GM19023 (cell line): Measurements from ENCODE around the gene CHRNA7.
"Not testable (repeated sequence)": the region's sequence is repeated elsewhere in the genome, so short reads cannot be mapped to it uniquely, and the experiment has no call there.

Experiments
- ATAC-seq: cut with Tn5 transposase; IDR thresholded peaks from one replicate; pipeline ENCODE4 v1.9.1; 2021; ENCODE audit warnings: mild to moderate bottlenecking, moderate library complexity; ENCODE audit not compliant: unreplicated experiment

Gene CHRNA7

DNA sequence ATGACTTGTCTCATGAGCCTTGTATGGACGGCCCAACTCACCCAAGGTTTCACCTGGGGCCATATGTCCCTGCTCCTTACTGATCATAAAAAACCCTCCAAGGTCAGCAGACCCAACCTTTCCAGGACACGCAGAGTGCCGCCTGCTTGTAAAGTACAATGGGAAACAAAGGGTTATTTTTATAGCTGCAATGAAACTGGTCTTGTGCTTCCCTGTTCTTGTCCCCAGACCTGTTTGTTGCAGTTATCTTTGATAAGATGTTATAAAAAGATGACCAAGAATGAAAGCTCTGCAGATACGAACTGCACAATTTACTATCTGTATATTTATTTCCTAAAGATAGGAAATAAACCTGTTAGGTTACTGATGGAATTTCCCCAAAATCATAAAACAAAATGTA, 136.0 kb downstream of the CHRNA7 start:
- ATAC-seq: not testable (repeated sequence)

GRCh38 chr15:32167913-32168312, 137.6 kb downstream of the CHRNA7 start:
- ATAC-seq: not testable (repeated sequence)

- ATAC-seq: not testable (repeated sequence)
Observed at GRCh38 chr15:32180579-32180978, 150.3 kb downstream of the CHRNA7 start.

DNA sequence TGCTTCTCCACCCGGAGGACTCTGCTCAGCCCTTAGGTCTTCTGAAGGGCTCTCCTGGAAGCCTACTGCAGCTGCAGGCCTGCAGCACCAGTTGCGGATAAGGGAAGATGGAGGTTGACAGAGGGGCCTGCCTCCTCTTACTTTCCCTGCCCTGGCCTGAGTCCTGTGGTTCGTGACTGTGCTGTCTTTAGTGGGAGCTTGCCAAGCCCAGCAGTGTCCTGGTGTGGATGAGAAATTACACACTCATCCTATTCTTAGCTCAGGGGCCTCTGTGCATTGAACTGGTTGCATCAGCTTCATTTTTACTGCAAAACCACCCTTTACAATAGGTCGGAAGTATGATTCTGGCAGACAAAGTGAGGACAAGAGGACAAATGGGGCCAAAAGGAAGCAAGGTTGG, 163.5 kb downstream of the CHRNA7 start:
- not testable (repeated sequence) for ATAC-seq

DNA sequence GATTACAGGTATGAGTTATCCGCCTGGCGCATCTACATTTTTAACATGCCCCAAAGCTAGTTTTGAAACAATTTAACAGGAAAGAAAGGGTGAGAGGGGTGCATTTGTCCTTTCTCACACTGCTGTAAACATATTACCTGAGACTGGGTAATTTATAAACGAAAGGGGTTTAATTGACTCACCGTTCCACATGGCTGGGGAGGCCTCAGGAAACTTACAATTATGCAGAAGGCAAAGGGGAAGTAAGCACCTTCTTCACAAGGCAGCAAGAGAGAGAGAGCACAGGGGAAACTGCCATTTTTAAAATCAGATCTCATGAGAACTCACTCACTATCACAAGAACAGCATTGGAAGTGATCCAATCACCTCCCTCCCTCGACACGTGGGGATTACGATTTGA, 165.9 kb downstream of the CHRNA7 start:
- ATAC-seq: not testable (repeated sequence)

DNA sequence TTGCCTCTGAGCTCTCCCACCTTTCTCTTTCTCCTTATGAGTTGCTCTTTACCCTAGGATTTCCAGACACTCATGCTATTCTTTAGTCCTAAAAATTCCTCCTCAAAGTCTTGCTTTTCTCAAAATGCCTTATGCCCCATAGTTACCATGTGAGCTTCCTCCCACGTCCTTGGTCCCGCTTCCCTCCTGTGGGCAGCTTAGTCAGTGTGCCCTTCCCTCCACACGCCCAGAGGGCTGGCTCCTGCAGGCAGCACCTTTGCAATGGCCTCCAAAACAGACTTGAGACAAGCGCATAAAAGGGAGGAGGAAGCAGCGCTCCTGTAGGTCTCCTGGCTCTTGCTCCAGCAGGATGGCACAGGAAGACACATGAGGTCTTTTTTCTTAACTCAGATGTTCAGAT, 168.6 kb downstream of the CHRNA7 start:
- ATAC-seq: not testable (repeated sequence)

DNA sequence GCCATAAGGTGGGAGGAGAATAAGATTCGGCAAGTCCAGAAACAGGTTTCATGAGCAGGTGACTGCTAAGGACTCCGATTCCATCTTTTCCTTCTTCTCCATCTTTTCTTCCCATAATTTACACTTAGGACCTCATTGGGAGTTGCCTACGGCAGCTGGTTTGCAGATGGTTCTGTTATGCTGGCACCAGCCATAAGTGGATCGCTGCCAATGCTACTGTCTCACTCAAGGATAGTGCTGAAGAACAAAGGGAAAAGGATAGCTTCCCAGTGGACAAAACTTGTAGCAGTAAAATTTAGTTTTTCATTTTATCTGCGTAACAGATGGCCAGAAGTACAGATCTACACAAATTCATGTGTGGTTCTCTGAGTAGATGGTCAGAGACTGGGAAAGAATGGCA, 178.8 kb downstream of the CHRNA7 start:
- ATAC-seq: not testable (repeated sequence)

GRCh38 chr15:32218666-32219065, 188.4 kb downstream of the CHRNA7 start:
- no peak for ATAC-seq
